Hepatocyte (in vitro differentiated cells): Measurements from ENCODE around the gene DLEC1. TPM values are rescaled to one million over a fixed set of nuclear protein-coding genes. Genes with fewer than 3 reads are reported as not detected.

ENCODE experiments used
- DNase-seq: peaks from one replicate; pipeline ENCODE4 v3.0.0-alpha.2; 2016; ENCODE audit warnings: low spot score
- H2AFZ ChIP-seq: fragments of 200-600 bp; sonication (generic); 2 replicates; pipeline ENCODE4 v1.6.0; 2016; ENCODE audit warnings: antibody characterized with exemption, mild to moderate bottlenecking
- H3K27ac ChIP-seq: fragments of 200-600 bp; sonication (generic); 2 replicates; pipeline ENCODE4 v1.5.1; 2016; ENCODE audit warnings: mild to moderate bottlenecking
- H3K27me3 ChIP-seq: fragments of 200-600 bp; sonication (generic); 2 replicates; pipeline ENCODE4 v1.6.1; 2016
- H3K36me3 ChIP-seq: fragments of 200-600 bp; sonication (generic); replicated peaks from 2 replicates; pipeline ENCODE4 v1.5.1; 2016; ENCODE audit warnings: low read depth; ENCODE audit not compliant: insufficient read depth
- H3K4me1 ChIP-seq: fragments of 200-600 bp; sonication (generic); 2 replicates; pipeline ENCODE4 v1.5.1; 2016; ENCODE audit warnings: mild to moderate bottlenecking, moderate library complexity; ENCODE audit not compliant: insufficient read depth
- H3K4me2 ChIP-seq: fragments of 200-600 bp; sonication (generic); 2 replicates; pipeline ENCODE4 v1.6.0; 2016
- H3K4me3 ChIP-seq: fragments of 200-600 bp; sonication (generic); 2 replicates; pipeline ENCODE4 v1.5.1; 2016; ENCODE audit warnings: mild to moderate bottlenecking
- H3K79me2 ChIP-seq: fragments of 200-600 bp; sonication (generic); 2 replicates; pipeline ENCODE4 v1.6.0; 2017; ENCODE audit warnings: mild to moderate bottlenecking
- H3K9me2 ChIP-seq: fragments of 200-600 bp; sonication (generic); replicated peaks from 2 replicates; pipeline ENCODE4 v1.6.0; 2017; ENCODE audit warnings: mild to moderate bottlenecking; ENCODE audit not compliant: insufficient read depth
- H3K9me3 ChIP-seq: fragments of 200-600 bp; sonication (generic); 2 replicates; pipeline ENCODE4 v1.5.1; 2016; ENCODE audit warnings: low read depth, mild to moderate bottlenecking
- H4K20me1 ChIP-seq: fragments of 200-600 bp; sonication (generic); 2 replicates; pipeline ENCODE4 v1.6.0; 2016; ENCODE audit warnings: mild to moderate bottlenecking; ENCODE audit not compliant: insufficient read depth, poor library complexity, severe bottlenecking
- CTCF ChIP-seq: fragments of 200-600 bp; sonication (generic); IDR thresholded peaks from 2 replicates; pipeline ENCODE4 v1.5.1; 2016; ENCODE audit warnings: antibody characterized with exemption, mild to moderate bottlenecking; ENCODE audit not compliant: poor library complexity
- EZH2 ChIP-seq: fragments of 200-600 bp; sonication (generic); IDR thresholded peaks from 2 replicates; pipeline ENCODE4 v1.6.1; 2016; ENCODE audit warnings: antibody characterized with exemption, mild to moderate bottlenecking, borderline replicate concordance
- EZH2phosphoT487 ChIP-seq: fragments of 200-600 bp; sonication (generic); IDR thresholded peaks from one replicate; pipeline ENCODE4 v1.6.1; 2018; ENCODE audit warnings: antibody characterized with exemption, mild to moderate bottlenecking, low read depth, moderate library complexity; ENCODE audit not compliant: unreplicated experiment, severe bottlenecking
- WGBS: methylation state at CpG from one replicate; pipeline ENCODE4 v1.1.6; 2016; ENCODE audit warnings: low lambda C conversion rate; ENCODE audit errors: missing lambda C conversion rate; 5-methylcytosine and 5-hydroxymethylcytosine counted together
- polyA plus RNA-seq: library from polyadenylated mRNA; unstranded; fragments of >200 nt; fragmentation: Nextera tagmentation; extraction: Ambion mirVana; gene quantifications from 2 replicates; pipeline ENCODE4 v1.2.1, GENCODE V29; 2016
- total RNA-seq: library from RNA; depleted of rRNA; stranded (reverse); fragments of >200 nt; gene quantifications from 2 replicates; pipeline ENCODE4 v1.2.3, GENCODE V29; 2014

DLEC1 gene
- total and polyA plus RNA-seq, 2 experiments from 2014 or later = 0.23 to 1.5 TPM

DNA sequence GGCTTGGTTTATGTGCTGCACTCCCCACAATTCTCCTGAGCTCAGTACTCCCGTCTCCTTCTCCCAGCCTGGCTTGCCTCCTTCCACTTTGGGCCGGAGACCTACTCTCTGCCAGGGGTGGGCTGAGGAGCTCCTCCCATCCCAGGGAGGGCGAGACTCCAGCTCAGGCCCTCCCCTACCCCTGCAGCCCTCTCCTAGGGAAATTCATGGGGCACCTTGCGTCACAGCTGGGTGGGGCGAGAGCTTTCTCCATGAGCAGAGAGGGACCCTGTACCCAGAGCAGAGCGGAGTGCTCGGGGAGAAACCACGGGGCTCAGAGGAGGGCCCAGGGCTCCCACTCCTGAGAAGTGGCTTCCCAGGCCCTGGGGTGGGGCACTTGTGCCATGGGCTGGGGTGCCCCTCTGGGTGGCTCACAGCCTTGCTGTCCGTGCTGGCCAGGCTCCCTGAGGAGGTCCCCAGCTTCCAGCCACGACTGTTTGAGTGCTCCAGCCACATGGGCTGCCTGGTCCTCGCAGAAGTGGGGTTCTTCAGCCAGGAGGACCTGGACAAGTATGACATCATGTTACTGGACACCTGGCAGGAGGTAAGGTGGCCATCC lies 35.1 kb upstream of the DLEC1 start:
- H3K4me1 ChIP-seq = peaks cover 28% of the 10 kb centered on the region
- H3K4me3 ChIP-seq = no peak overlapping the region
- H3K27ac ChIP-seq = peak overlapping the region; percentile 98
- no peak for TF ChIP-seq EZH2phosphoT487
- TF ChIP-seq CTCF = no peak
- TF ChIP-seq EZH2 = no peak
- DNase-seq = peak; percentile 77
- H4K20me1 ChIP-seq = no peaks in the 10 kb centered on the region
- no peak overlapping the region for H2AFZ ChIP-seq
- H3K79me2 ChIP-seq = no peaks in the 10 kb centered on the region
- H3K9me3 ChIP-seq = no peaks in the 10 kb centered on the region
- H3K36me3 ChIP-seq = no peaks in the 10 kb centered on the region
- peak overlapping the region; percentile 31 for H3K4me2 ChIP-seq
- H3K27me3 ChIP-seq = no peaks in the 10 kb centered on the region
- H3K9me2 ChIP-seq = no peaks in the 10 kb centered on the region
- WGBS = 78% methylated on average over 9 of the region's 11 CpGs

- Histone ChIP-seq H3K4me1 (peaks cover 28% of the 10 kb centered on the region), H3K79me2 (no peaks in the 10 kb centered on the region), H3K9me3 (no peaks in the 10 kb centered on the region), H3K9me2 (no peaks in the 10 kb centered on the region), H2AFZ (no peak overlapping the region), H3K36me3 (no peaks in the 10 kb centered on the region), H3K27me3 (no peaks in the 10 kb centered on the region), H4K20me1 (no peaks in the 10 kb centered on the region), H3K4me2 (peak overlapping the region; percentile 44), H3K4me3 (no peak overlapping the region), H3K27ac (peak overlapping the region; percentile 98)
- WGBS = 60% methylated on average over 14 of the region's 14 CpGs
- peak; percentile 91 for DNase-seq
- no peak for TF ChIP-seq EZH2phosphoT487
- no peak for TF ChIP-seq EZH2
- TF ChIP-seq CTCF = peak; percentile 69
These were observed 34.5 kb upstream of the DLEC1 start for GRCh38 chr3:38004415-38005075.

- no peak overlapping the region for H3K4me3 ChIP-seq
- peak overlapping the region; percentile 74 for H3K27ac ChIP-seq
- peaks cover 28% of the 10 kb centered on the region for H3K4me1 ChIP-seq
- no peaks in the 10 kb centered on the region for H4K20me1 ChIP-seq
- 84% methylated on average over 15 of the region's 15 CpGs for WGBS
- DNase-seq = no peak
- H3K9me2 ChIP-seq = no peaks in the 10 kb centered on the region
- H3K27me3 ChIP-seq = no peaks in the 10 kb centered on the region
- peak overlapping the region; percentile 44 for H3K4me2 ChIP-seq
- no peaks in the 10 kb centered on the region for H3K79me2 ChIP-seq
- TF ChIP-seq EZH2 = no peak
- no peak for TF ChIP-seq CTCF
- TF ChIP-seq EZH2phosphoT487 = no peak
- no peaks in the 10 kb centered on the region for H3K9me3 ChIP-seq
- H2AFZ ChIP-seq = no peak overlapping the region
- H3K36me3 ChIP-seq = no peaks in the 10 kb centered on the region
These were observed 33.7 kb upstream of the DLEC1 start for GRCh38 chr3:38005076-38006020.
